PFSK-1 (cell line): ENCODE measurements around the gene TMC5.

Experiments
- FOXP2 ChIP-seq: optimal IDR thresholded peaks from 2 replicates; pipeline ENCODE3; 2011; ENCODE audit warnings: borderline replicate concordance, control low read depth, inconsistent platforms; ENCODE audit not compliant: insufficient read depth; ENCODE audit errors: extremely low read length, extremely low read depth
- POLR2AphosphoS5 ChIP-seq: IDR thresholded peaks from 2 replicates; pipeline ENCODE4 v1.6.1; 2012; ENCODE audit warnings: low read depth, mild to moderate bottlenecking, control low read depth, low read length, moderate library complexity
- REST ChIP-seq, 2 experiments: IDR thresholded peaks; 2 replicates each; pipeline versions ENCODE4 v1.6.1 to v1.8.0; 2011 to 2012; ENCODE audit warnings: low read depth in 2 of 2, low read length in 2 of 2, control low read depth in 1 of 2, inconsistent platforms in 1 of 2, mild to moderate bottlenecking in 1 of 2, moderate library complexity in 1 of 2; ENCODE audit not compliant: insufficient read depth in 1 of 2
- SIN3A ChIP-seq: IDR thresholded peaks from 2 replicates; pipeline ENCODE4 v1.6.1; 2012; ENCODE audit warnings: mild to moderate bottlenecking, low read length, moderate library complexity, borderline replicate concordance; ENCODE audit not compliant: insufficient read depth
- TAF1 ChIP-seq: IDR thresholded peaks from 2 replicates; pipeline ENCODE4 v1.6.1; 2012; ENCODE audit warnings: low read length, control low read depth, borderline replicate concordance; ENCODE audit not compliant: insufficient read depth

GRCh38 chr16:19478505-19478904 lies 60.8 kb downstream of the TMC5 start:
- TF ChIP-seq REST (IDR thresholded peaks at IDR 0.05; ENCODE audit: insufficient read depth in 1 of 2, low read depth in 2 of 2, low read length in 2 of 2) (no peak), SIN3A (no peak), POLR2AphosphoS5 (no peak), FOXP2 (no peak), TAF1 (no peak)
